GM12874 (cell line): ENCODE measurements around the gene TNFRSF1A.

Experiments used
- CTCF ChIP-seq: IDR thresholded peaks from 2 replicates; pipeline ENCODE4 v1.5.1; 2011; ENCODE audit warnings: low read depth, mild to moderate bottlenecking, control low read depth, low read length, moderate library complexity; ENCODE audit not compliant: insufficient read depth

Gene TNFRSF1A

GRCh38 chr12:6294156-6295093, 47.5 kb downstream of the TNFRSF1A start:
- TF ChIP-seq CTCF, result no peak

- no peak for TF ChIP-seq CTCF
Measured at GRCh38 chr12:6292606-6293005, 49.3 kb downstream of the TNFRSF1A start.

- no peak for TF ChIP-seq CTCF
Measured at GRCh38 chr12:6288235-6288634, 53.6 kb downstream of the TNFRSF1A start.

GRCh38 chr12:6285532-6286306, 56.2 kb downstream of the TNFRSF1A start:
- no peak for TF ChIP-seq CTCF

- peak; percentile 84 for TF ChIP-seq CTCF
Measured at GRCh38 chr12:6285063-6285477, 56.8 kb downstream of the TNFRSF1A start.

GRCh38 chr12:6284273-6284672, 57.6 kb downstream of the TNFRSF1A start:
- no peak for TF ChIP-seq CTCF

GRCh38 chr12:6282453-6282840, 59.4 kb downstream of the TNFRSF1A start:
- no peak for TF ChIP-seq CTCF
